NB4 (cell line): ENCODE data around the gene MIOX.

Experiments used
- CTCF ChIP-seq: IDR thresholded peaks from one replicate; pipeline ENCODE4 v1.5.1; 2012; ENCODE audit warnings: low read depth, low read length
- MYC ChIP-seq: IDR thresholded peaks from 2 replicates; pipeline ENCODE4 v1.6.1; 2011; ENCODE audit warnings: low read depth, low read length
- POLR2A ChIP-seq: IDR thresholded peaks from 2 replicates; pipeline ENCODE4 v1.6.1; 2011; ENCODE audit warnings: mild to moderate bottlenecking; ENCODE audit not compliant: insufficient read length; ENCODE audit errors: extremely low read depth

- TF ChIP-seq POLR2A (no peak), CTCF (no peak), MYC (no peak)
Measured at GRCh38 chr22:50471962-50472361, 14.7 kb upstream of the MIOX start.
